ENCODE measurements around the gene PITPNM3.

The PITPNM3 gene

DNA sequence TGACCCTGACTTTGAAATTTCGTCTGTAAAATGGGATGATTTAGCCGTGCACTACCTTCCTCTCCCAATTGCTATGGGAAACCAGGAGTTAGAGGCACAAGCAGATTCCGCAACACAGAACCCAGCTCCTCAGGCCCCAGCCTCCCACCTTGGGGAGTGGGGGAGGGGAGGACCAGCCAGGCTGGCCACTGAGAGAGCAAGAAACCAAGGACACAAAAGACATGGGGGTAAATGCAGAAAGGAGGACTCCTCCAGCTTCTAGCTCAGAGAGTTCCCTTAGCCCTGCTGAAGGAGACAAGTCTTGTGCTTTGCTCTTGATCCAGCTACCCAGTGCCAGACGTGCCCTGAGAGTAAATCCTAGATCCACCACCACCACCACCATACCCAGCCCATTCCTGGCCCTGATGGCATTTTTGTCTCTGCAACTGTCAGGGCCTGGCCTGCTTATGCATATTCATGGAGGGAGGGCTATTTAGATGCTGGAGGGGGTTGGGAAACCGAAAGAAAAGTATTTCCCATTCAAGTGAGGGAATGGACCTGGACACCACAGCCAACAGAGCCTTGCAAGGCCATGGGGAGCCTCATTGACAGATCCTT, 25.9 kb downstream of the PITPNM3 start:
- in situ Hi-C loops (cut with HindIII; ENCODE audit: low sequenced_read_pairs): no loop called here

DNA sequence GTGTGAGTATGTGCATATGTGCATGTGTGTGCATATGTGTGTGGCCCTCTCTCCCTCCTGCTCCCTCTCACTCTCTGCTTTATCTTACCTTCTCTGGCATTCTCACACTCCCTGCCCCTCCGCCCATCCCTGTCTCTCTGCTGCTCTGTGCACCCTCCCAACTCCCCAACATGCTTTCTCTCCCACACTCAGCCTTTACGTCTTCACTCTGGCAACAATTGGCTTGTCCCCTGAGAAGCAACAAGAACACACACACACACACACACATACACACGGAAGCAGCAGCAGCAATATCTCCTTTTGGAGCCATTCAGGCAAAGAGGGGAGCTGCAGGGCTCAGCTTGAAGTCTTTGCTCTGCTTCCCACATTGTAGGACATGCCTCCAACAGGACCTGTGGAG, 27.8 kb downstream of the PITPNM3 start:
- in situ Hi-C loops (cut with HindIII; ENCODE audit: low sequenced_read_pairs): no loop called here

DNA sequence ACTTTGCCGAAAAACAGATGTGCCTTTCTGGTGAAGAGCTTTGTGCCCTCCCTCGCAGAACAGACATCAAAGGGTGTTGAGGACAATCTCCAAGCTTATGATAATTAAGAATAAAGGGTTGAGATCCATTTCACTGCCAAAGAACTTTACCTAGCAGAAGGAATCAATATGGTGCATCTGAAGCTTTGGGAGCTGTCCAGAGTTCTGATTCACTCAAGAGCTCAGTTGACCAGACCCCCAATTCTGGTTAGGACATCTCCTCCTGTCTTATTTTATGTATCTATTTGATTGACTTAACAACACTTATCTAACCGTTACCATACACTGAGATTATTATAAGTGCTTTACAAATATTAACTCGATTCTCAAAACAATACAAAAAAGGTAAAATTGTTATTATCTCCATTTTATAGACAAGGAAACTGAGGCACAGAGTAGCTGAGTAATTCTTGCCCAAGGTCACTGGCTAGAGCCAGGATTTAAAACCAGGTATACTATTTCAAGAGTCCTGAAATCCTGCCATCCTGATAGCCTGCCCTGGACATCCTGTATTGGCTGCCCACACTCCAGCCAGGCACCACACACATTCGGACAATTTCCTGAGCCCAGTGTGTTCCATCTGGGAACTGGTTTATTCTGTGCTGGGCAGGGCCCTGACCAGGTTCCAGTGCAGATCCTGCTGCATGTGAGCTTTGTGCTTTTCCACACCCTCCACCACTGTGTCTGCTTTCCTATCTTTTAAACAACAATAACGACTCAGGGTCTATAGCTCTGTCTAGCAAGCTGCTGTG, 29.8 kb downstream of the PITPNM3 start:
- in situ Hi-C loops (cut with HindIII; ENCODE audit: low sequenced_read_pairs): no loop called here

DNA sequence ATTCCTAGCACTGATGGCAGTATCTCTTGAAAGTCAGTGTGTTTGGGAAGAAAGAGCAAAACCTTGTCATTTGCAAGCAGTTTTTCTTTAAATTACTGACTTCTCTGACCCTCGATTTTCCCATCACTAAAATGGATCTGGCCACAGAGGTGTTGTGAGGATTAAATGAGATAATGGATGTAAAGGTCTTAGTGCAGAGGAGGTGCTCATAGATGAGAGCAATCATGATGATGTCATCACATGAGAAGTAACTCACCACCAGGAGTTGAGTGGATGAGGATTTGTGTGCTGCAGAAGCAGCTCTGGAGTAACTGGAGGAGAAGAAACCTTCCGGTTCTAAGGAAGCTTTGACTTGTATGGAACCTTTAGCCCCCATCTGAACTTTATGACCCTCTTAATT, 30.6 kb downstream of the PITPNM3 start:
- in situ Hi-C loops (cut with HindIII; ENCODE audit: low sequenced_read_pairs): no loop called here

DNA sequence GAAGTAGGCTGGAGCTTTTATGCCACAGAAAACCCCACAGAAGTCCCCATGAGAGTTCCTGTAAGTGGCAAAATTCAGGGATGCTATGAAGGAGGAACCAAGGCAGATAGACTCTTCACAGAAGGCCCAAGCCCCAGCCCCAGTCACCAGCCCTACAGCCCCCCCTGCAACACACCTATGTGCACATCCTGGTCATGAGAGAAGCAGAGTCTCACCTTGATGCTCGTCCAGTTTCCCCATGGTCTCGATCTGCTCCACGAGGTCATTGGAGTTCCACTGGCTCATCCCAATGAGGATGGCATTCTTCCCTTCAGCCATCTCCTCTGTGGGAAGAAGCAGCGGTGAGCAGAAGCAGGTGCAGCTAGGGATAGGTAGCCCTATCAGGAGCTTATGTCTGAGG, 31.2 kb downstream of the PITPNM3 start:
- in situ Hi-C loops (cut with HindIII; ENCODE audit: low sequenced_read_pairs): no loop called here

DNA sequence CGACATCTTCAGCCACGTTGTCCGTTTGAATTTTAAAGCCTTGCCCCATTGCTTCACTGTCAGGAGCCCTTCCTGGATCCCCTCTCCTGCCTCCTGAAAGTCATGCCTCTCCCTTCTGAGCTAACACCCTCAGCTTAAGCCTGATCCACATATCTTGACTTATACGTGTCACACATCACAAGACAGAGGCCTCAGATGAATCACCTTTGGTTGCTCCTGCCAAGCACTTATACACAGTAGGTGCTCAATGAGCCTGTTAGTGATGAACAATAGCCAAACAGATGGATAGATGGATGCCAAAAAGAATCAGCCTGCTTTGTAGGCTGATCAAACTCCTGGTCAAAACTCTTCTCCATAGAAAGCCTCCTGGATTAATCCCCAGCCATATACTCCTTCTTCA, 31.8 kb downstream of the PITPNM3 start:
- in situ Hi-C loops (cut with HindIII; ENCODE audit: low sequenced_read_pairs): no loop called here

DNA sequence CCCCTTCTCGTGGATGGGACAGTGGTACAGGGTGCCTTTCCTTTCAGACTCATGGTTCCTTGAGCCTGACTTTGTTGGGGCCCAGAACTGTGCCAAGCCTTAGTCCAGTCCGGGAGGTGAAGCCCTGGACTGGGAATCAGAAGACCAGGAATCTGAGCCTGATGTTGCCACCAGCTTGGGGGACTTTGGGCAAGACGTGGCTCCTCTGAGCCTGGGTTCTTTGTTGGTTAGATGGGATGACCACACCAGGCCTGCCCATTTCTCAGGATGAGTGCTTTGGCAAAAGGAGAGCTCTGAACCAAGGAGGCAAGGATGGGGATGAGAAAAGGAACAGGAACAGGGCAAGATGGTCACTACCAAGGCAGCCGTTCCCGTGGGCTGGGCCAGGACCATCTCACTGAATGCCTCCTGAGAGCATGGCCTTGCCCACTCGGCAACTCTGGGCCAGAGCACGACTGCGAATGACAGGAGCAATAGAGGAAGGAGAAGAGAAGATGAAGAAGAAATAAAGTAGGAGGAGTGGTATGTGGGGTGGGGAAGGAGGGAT, 32.5 kb downstream of the PITPNM3 start:
- in situ Hi-C loops (cut with HindIII; ENCODE audit: low sequenced_read_pairs): no loop called here

DNA sequence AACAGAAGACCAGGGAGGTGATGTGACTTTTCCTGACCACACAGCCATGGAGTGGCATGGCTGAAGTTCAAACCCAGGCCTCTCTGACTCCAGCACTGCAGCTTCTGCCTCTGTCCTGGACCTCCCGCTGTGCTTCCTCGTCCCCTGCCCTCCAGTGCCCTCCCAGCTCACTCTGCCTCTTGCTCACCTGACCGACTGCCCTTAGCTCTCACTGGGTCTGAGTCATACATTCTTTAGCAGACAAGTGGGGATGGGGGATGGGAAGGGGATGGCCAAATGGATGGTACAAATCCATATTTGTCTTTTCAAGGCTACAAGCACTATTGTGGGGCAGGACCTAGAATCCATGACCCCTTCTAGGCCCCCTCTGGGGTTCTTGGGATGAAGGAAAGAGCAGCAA, 33.0 kb downstream of the PITPNM3 start:
- in situ Hi-C loops (cut with HindIII; ENCODE audit: low sequenced_read_pairs): no loop called here

DNA sequence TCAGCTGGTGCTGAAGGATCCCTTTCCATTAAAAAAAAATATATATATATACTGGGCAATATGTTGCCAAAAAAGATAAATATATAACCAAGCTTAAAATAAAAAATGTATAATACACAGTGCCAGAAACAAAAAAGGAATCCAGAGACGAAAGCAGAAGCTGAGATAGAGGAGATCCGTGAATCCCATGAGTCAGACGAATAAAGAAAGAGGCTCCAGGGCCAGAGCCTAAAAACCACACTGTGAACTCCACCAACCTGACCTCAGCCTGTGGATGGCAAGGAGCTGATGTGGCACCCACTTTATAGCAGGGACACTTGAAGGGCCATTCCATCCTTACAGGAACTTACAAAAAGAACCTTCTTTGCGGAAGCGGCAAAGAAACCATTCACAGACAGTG, 34.8 kb downstream of the PITPNM3 start:
- in situ Hi-C loops (cut with HindIII; ENCODE audit: low sequenced_read_pairs): no loop called here

DNA sequence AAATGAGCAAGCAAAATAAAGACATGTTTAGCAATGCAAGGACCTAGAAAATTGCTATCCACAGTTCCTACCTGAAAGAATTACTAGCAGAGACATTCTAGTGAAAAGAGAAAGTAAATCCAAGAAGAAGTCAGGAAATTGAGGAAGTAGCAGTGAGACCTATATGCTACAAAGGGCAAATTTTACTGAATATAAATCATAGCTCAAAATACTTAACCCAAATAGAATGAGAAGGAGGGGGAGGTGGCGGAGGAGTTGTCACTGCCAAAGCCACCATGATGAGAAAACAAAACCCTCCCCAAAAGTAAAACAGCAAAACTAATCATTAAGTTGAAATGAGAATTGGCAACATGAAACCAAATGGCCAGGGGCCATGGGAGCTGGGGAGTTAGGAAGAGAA, 39.3 kb downstream of the PITPNM3 start:
- in situ Hi-C loops (cut with HindIII; ENCODE audit: low sequenced_read_pairs): no loop called here

DNA sequence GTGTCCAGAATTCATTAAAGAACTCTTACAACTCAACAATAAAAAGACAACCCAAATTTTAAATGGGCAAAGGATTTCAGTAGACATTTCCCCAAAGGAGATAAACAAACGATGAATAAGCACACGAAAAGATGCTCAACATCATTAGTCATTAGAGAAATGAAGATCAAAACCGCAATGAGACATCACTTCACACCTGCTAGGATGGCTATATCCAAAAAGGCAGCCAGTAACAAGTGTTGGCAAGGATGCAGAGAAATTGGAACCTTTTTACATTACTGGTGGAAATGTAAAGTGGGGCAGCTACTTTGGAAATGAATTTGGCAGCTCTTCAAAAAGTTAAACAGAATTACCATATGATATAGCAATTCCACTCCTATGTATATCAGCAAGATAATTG, 42.0 kb downstream of the PITPNM3 start:
- in situ Hi-C loops (cut with HindIII; ENCODE audit: low sequenced_read_pairs): no loop called here

DNA sequence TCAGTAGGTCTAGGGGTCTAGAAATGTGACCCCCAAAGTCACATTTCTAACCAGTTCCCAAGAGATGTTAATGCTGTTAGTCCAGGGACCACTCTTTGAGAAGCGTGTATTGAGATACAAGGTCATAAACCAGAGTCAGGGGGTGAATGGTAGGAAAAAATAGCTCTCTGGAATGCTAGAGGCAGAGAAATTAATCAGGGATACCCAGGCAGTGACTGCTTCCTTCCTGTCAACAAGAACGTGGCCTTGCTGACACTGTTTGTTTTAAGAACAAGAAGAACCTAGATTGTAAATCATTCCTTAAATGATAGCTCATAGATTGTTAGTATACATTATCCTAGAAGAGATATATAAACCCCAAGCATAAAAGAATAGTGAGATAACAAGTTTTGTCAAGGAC, 43.8 kb downstream of the PITPNM3 start:
- in situ Hi-C loops (cut with HindIII; ENCODE audit: low sequenced_read_pairs): no loop called here

DNA sequence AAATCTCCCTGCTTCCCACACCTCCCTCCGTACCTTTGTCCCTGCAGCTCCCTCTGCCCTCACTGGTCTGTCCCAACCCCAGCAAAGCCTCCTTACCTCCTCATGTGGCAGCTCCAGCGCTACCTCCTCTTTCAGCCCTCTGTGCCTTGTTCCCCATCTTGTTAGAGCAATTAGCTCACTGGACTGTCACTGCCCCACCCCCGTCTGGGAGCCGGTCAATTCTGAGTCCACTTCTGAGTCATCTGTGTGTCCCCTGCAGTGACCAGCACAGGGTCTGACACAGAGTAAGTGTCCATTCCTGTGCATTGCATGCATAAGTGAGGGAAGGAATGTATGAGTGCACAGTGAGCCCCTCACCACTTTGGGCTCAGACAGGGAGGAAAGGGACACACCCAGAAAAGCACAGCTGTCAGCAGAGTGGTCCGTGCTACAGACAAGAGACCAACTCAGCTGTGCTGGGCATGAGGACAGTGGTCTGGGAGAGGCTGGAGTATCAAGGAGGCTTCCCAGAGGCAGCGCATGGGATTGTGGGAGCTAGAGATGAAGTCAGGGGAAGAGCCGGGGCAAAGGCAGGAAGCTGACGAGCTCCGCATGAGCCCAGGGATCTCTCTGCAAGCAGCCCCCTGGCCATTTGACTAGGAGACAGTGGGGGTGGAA, 45.9 kb downstream of the PITPNM3 start:
- in situ Hi-C loops (cut with HindIII; ENCODE audit: low sequenced_read_pairs): no loop called here

DNA sequence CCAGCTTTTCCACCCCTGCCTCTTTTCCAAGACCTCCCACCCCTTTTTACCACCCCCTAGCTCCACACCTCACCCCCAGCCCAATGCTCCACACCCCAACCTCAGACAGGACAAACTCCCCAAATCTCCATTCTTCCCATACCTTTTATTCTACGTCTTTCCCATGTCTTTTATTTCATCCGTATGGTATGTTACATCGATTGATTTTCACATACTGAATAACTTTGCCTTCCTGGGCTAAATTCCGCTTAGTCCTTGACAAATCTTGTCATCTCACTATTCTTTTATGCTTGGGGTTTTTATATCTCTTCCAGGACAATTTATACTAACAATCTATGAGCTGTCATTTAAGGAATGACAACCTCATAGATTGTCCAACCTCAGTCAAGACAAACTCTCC, 46.4 kb downstream of the PITPNM3 start:
- in situ Hi-C loops (cut with HindIII; ENCODE audit: low sequenced_read_pairs): no loop called here

DNA sequence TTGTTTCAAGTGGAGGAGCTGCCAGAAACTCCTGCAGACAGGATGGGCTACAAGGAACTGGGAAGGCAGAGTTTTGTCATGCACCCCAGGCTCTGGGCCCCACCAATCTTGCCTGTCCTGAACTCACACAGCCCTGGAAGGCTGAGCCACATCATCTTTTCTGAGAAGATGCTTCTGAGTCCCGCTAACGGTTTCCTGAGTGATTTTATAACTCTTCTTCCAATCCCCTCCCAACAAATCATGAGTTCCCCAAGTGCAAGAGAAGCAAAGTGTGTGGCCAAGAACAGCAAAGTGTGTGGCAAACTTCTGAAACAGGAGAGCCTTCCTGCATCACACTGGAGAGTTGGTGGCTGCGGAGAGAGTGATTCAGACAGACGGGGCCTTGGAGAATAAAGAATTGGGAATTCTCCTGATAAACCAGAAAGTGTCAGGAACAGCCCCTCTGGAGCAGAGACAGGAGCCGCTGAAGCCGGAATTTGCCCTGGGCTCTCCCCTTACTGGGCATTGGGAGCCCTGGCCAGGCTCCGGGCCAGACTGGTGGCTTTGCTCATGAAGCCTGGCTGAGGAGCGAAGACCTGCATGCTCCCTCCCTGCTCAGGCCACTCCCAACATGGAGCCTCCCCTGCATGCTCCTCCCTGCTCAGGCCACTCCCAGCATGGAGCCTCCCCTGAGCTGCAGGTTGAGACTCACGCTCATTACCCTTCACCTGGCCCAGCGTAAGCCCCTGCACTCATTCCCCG, 47.2 kb downstream of the PITPNM3 start:
- in situ Hi-C loops (cut with HindIII; ENCODE audit: low sequenced_read_pairs): no loop called here

DNA sequence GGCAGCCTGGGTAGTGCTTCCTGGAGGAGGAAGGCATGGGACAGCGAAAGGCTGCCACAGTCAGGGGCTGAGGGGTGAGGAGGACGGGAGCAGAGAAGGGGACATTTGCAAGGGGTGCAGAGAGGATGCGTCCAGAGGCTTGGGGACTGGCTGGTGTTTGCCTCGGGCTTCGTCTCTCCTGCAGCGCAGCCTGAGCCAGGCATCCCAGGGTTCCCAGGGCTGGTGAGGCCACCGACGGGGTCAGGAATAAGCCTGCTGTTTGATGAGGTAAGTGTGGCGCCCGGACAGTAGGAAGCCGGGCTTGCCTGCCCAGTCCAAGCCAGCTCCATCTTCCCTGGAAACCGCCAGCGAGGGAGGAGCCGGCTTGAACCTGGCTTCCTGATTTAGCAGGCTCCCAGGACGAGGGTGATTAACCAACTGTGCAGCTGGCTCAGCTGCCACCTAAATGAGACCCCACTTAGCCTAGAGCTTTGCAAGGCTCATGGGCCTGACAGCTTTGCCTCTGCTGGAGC, 47.8 kb downstream of the PITPNM3 start:
- in situ Hi-C loops (cut with HindIII; ENCODE audit: low sequenced_read_pairs): no loop called here

DNA sequence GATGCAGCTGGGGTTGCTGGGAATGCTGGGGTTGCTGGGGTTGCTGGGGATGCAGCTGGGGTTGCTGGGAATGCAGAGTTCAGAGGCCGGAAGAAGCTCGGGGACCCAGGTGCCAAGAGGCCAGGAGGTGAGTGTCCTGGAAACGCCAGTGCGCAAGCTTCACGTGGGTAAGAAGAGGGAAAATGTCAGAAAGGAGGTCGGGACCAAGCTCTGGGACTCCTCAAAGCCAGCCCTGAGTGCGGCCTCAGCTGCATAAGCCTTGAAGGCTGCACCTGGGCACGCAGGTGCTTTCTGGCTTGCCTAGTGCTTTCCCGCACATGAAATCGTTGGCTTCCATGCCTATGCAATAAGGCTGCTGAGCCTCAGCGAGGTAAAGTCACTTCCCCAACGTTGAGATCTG, 48.3 kb downstream of the PITPNM3 start:
- in situ Hi-C loops (cut with HindIII; ENCODE audit: low sequenced_read_pairs): no loop called here

DNA sequence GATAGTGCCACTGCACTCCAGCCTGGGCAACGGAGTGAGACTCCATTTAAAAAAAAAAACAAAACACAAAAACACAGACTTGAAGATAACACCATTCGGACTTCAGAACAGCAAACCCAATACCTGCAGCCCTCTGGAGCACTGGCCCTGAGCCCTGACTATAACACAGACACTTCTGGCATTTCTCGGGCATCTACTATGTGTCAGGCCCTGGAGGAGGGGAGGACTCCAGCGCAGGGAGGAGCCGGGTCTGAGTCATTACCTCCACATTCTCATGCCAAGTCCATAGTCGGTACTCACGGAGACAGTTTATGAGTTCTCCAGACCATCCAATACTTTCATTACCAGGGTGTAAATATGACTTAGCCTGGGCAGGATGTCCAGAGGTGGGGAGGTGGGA, 48.8 kb downstream of the PITPNM3 start:
- in situ Hi-C loops (cut with HindIII; ENCODE audit: low sequenced_read_pairs): no loop called here

DNA sequence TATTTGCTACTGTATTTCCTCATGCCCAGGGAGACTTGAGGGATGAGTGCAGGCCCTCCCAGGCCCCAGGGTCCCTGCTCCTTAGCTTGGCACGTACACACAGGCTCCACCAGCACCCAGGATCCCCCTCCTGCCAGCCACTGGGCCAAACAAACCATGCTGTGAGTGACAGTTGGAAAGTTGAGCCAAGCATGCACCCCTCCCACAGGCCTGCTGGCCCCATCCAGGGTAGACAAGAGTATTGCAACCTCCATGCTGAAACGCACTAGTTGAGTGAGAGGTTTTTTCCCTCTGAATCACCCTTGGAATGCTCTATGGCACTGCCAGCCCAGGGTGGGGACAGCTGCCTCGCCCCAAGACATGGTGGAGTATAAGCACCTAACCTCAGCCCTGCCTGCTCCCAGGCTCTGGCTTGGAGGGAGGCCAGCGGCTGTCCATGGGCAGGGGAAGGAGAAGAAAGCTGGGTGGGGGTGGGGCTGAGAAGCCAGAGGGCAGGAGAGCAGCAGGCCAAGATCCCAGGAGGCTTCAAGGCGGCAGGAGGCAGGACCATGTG, 49.6 kb downstream of the PITPNM3 start:
- in situ Hi-C loops (cut with HindIII; ENCODE audit: low sequenced_read_pairs): no loop called here

DNA sequence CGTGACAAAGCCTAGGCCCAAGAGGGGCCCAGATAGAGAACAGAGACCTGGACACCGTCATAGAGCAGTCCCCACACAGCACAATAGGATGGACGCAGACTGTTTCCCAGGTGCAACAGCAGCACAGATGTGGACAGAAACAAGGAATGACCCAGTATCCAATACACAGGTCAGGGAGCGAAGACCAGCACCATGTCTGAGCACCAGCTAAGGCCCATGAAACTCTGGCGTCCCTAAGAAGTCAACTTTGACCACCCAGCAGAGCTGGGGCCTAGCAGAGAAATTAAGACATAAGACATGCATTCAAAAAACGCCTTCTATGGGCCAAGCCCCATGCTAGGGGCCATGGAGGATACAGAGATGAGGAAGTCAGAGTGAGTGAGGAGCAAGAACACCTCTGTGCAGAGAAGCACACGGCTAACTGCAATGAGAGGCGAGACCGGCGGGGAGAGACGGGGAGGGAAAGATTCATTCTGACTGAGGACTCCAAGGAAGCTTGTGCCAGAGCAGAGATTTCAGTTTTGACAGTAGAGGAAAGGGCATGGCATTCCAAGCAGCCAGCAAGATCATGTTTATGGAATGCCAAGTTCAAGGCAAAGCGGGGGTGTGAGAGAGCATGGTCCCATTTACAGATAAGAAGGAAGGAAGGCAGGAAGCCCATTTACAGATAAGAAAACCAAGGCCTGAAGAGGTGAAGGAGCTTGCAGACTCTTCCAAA, 50.8 kb downstream of the PITPNM3 start:
- in situ Hi-C loops (cut with HindIII; ENCODE audit: low sequenced_read_pairs): no loop called here

All from DLD1 (cell line).